Calu3 (cell line): Measurements from ENCODE around the gene B4GAT1. TPM values are rescaled to one million over a fixed set of nuclear protein-coding genes. Genes with fewer than 3 reads are reported as not detected.

ENCODE experiments used
- BruUV-seq: library from RNA; stranded (reverse); fragments of 400-500 nt; replicated peaks from 2 replicates; lab custom pipeline; 2021; lab: Mats Ljungman, UMichigan
- CTCF ChIA-PET: fragments of 300-600 bp; sonication (Branson Sonifier 250); formaldehyde crosslinking; loops from one replicate; lab custom pipeline; 2022; ENCODE audit warnings: antibody characterized with exemption; lab: Charles Lee
- DNase-seq: peaks from one replicate; pipeline ENCODE4 v3.0.0; 2022
- H3K27ac Mint-ChIP-seq: one replicate; pipeline ENCODE4 v1.8.0; 2022; ENCODE audit warnings: mixed read lengths; ENCODE audit not compliant: unreplicated experiment
- H3K27me3 Mint-ChIP-seq: one replicate; pipeline ENCODE4 v1.8.0; 2022; ENCODE audit warnings: mixed read lengths; ENCODE audit not compliant: unreplicated experiment
- H3K36me3 Mint-ChIP-seq: one replicate; pipeline ENCODE4 v1.8.0; 2022; ENCODE audit warnings: mild to moderate bottlenecking, moderate library complexity, mixed read lengths; ENCODE audit not compliant: insufficient read depth, unreplicated experiment
- H3K4me1 Mint-ChIP-seq: one replicate; pipeline ENCODE4 v1.8.0; 2022; ENCODE audit warnings: mild to moderate bottlenecking, low read depth, mixed read lengths; ENCODE audit not compliant: unreplicated experiment
- H3K4me3 Mint-ChIP-seq: one replicate; pipeline ENCODE4 v1.8.0; 2022; ENCODE audit warnings: mild to moderate bottlenecking, low read depth, moderate library complexity, mixed read lengths; ENCODE audit not compliant: unreplicated experiment
- H3K9me3 Mint-ChIP-seq: one replicate; pipeline ENCODE4 v1.8.0; 2022; ENCODE audit warnings: low read depth, mixed read lengths; ENCODE audit not compliant: unreplicated experiment
- CTCF ChIP-seq: fragments of 200-600 bp; IDR thresholded peaks from one replicate; pipeline ENCODE4 v1.8.0; 2022; ENCODE audit warnings: antibody characterized with exemption; ENCODE audit not compliant: unreplicated experiment
- intact Hi-C: fragments of 100-400 bp; cut with micrococcal nuclease; formaldehyde crosslinking; loops from one replicate; pipeline ENCODE4 v1.10.0; 2022; ENCODE audit not compliant: unreplicated experiment
- total RNA-seq: library from RNA; stranded (reverse); gene quantifications from 2 replicates; pipeline ENCODE4 v1.2.3, GENCODE V29; 2022

B4GAT1 gene
- total RNA-seq, 1 experiment from 2014 or later, result 11.8 TPM

DNA sequence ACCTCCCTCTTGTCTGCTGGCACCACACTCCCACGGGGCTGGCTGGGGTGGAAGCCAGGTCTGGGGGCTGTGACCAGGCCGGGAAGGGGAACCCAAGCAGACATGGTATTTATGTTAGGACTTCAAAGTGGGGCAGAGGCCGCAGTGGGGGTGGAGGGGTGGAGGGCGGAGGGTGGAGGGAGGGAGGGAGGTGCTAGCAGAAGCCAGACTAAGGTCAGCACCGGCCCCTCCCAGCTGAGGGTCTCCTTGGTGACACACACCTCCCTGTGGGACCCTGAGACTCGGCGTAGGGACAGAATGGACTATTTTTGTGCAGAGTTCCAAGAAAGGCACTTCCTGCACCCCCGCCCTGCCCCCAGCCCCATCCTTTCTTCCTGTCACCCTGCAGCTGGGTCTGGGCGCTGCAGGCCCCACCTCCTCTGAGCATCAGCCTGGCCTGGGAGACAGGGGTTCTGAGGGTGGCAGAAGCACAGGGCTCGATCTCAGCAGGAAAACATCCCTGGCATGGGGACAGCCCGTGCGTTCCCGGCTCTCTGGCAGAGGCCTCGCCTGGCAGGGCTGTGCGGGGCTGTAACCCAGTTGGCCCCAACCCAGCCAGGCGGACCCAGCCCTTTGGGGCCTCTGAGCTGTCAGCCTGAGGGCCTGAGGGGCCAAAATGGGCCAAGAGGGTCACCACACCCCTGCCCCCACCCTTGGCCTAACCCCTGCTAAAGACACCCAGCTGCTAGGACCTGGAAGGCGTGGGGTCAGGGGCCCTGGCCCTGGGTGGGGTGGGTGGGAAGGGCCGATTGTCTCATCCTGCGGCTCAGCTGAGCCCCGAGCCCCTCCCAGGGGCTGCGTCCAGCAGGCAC lies 20.9 kb downstream of the B4GAT1 start:
- intact Hi-C loops, result no loop called here
- Mint-ChIP-seq H3K4me1 (peaks cover 18% of the 10 kb centered on the region), H3K9me3 (no peaks in the 10 kb centered on the region), H3K27me3 (peaks cover 24% of the 10 kb centered on the region), H3K27ac (no peak overlapping the region), H3K4me3 (no peak overlapping the region), H3K36me3 (peaks cover 9% of the 10 kb centered on the region)
- BruUV-seq, result no TSS peak
- DNase-seq, result no peak
- CTCF ChIA-PET, result interaction anchor here (0.5 to 0.8 kb wide), 2 partner anchors 14 to 23 kb away, joined by 3 read pairs; no protein-coding TSS in a partner anchor
- no peak for TF ChIP-seq CTCF

- CTCF ChIA-PET, result interaction anchor here (1.5 kb wide), 1 partner anchor 13 kb away, joined by 4 read pairs; no protein-coding TSS in a partner anchor
- Mint-ChIP-seq H3K9me3 (no peaks in the 10 kb centered on the region), H3K27ac (no peak overlapping the region), H3K27me3 (peaks cover 24% of the 10 kb centered on the region), H3K36me3 (peaks cover 7% of the 10 kb centered on the region), H3K4me1 (peaks cover 18% of the 10 kb centered on the region), H3K4me3 (no peak overlapping the region)
- intact Hi-C loops, result no loop called here
- DNase-seq, result no peak
- no TSS peak for BruUV-seq
- no peak for TF ChIP-seq CTCF
Observed at GRCh38 chr11:66325263-66325671, 22.2 kb downstream of the B4GAT1 start.

DNA sequence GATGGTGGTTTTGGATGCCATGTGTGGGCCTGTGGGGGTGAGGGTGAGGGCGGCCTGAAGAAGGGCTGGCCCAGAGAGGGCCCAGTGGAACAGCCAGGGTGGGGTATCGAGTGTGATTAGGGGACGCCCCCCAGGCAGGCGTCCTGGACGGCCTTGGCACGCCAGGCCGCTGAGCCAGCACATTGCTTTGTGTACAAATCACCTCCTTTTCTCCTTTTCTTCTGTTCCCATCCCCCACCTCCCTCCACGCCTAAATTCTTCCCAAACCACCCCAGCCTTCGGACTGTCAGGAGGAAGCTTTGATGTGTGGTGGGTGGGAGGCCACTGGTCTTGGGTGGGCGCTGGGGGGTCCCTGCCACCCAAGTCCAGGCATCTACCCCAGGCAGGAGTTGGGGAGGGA lies 22.8 kb downstream of the B4GAT1 start:
- peaks cover 4% of the 10 kb centered on the region for H3K36me3 Mint-ChIP-seq
- H3K27ac Mint-ChIP-seq, result no peak overlapping the region
- no peak for TF ChIP-seq CTCF
- no peak overlapping the region for H3K4me3 Mint-ChIP-seq
- intact Hi-C loops, result no loop called here
- no TSS peak for BruUV-seq
- peaks cover 27% of the 10 kb centered on the region for H3K27me3 Mint-ChIP-seq
- no peak for DNase-seq
- H3K4me1 Mint-ChIP-seq, result peaks cover 18% of the 10 kb centered on the region
- CTCF ChIA-PET, result interaction anchor here (1.5 kb wide), 1 partner anchor 12 kb away, joined by 4 read pairs; no protein-coding TSS in a partner anchor
- no peaks in the 10 kb centered on the region for H3K9me3 Mint-ChIP-seq

- CTCF ChIA-PET, result no interaction called here
- intact Hi-C loops, result no loop called here
- no peak for DNase-seq
- H3K4me3 Mint-ChIP-seq, result no peak overlapping the region
- H3K9me3 Mint-ChIP-seq, result peaks cover 6% of the 10 kb centered on the region
- TF ChIP-seq CTCF, result no peak
- peaks cover 37% of the 10 kb centered on the region for H3K27me3 Mint-ChIP-seq
- peaks cover 17% of the 10 kb centered on the region for H3K4me1 Mint-ChIP-seq
- H3K36me3 Mint-ChIP-seq, result peaks cover 4% of the 10 kb centered on the region
- no TSS peak for BruUV-seq
- H3K27ac Mint-ChIP-seq, result no peak overlapping the region
Observed at GRCh38 chr11:66323684-66324083, 23.7 kb downstream of the B4GAT1 start.
